K562 (cell line): ENCODE measurements around the gene SEC14L2. TPM values are rescaled to one million over a fixed set of nuclear protein-coding genes. Genes with fewer than 3 reads are reported as not detected.
A peak's percentile ranks its signal among the peaks of the same experiment; 100 is the strongest.

Source experiments
- BHLHE40 ChIP-seq: IDR thresholded peaks from 2 replicates; pipeline ENCODE4 v1.6.1; 2011; ENCODE audit warnings: low read length, improper control_type of control experiment
- CHD1 ChIP-seq: fragments of 200-600 bp; sonication (generic); IDR thresholded peaks from one replicate; pipeline ENCODE4 v1.6.1; 2012; ENCODE audit warnings: mild to moderate bottlenecking, moderate library complexity, low read length, inconsistent platforms
- GATAD2B ChIP-seq: fragments of 450-650 bp; IDR thresholded peaks from 2 replicates; pipeline ENCODE4 v1.6.1; 2017; ENCODE audit warnings: mild to moderate bottlenecking, borderline replicate concordance
- GTF2B ChIP-seq: IDR thresholded peaks from 2 replicates; pipeline ENCODE4 v1.6.1; 2011; ENCODE audit not compliant: insufficient read length; ENCODE audit errors: extremely low read depth
- HOMEZ ChIP-seq: fragments of 250-450 bp; sonication (Bioruptor Pico); IDR thresholded peaks from 2 replicates; pipeline ENCODE4 v1.4.0; 2020; ENCODE audit warnings: mild to moderate bottlenecking, moderate library complexity
- KLF16 ChIP-seq: IDR thresholded peaks from 2 replicates; pipeline ENCODE4 v1.6.1; 2016; ENCODE audit warnings: antibody characterized with exemption
- MCM7 ChIP-seq, 2 experiments: fragments of 450-650 bp; IDR thresholded peaks; 2 replicates each; pipeline ENCODE4 v1.6.1; 2016 to 2018
- PBX2 ChIP-seq, 2 experiments: IDR thresholded peaks in 1 of 2; conservative IDR thresholded peaks in 1 of 2; 2 replicates each; pipeline ENCODE4 v1.6.1; 2016; ENCODE audit warnings: low read depth in 2 of 2, mild to moderate bottlenecking in 1 of 2, missing compliant biosample characterization in 1 of 2, missing genetic modification characterization in 1 of 2, moderate library complexity in 1 of 2
- RCOR1 ChIP-seq, 2 experiments: IDR thresholded peaks; 2 replicates each; pipeline ENCODE4 v1.6.1; 2012; ENCODE audit warnings: low read depth in 2 of 2, low read length in 2 of 2, borderline replicate concordance in 1 of 2, improper control_type of control experiment in 1 of 2
- SNIP1 ChIP-seq: fragments of 450-650 bp; IDR thresholded peaks from 2 replicates; pipeline ENCODE4 v1.7.1; 2017; ENCODE audit warnings: low read depth, mild to moderate bottlenecking
- SOX6 ChIP-seq: fragments of 450-650 bp; IDR thresholded peaks from 2 replicates; pipeline ENCODE4 v1.6.1; 2014; ENCODE audit warnings: mild to moderate bottlenecking
- STAT5A ChIP-seq: IDR thresholded peaks from 2 replicates; pipeline ENCODE4 v1.6.1; 2012; ENCODE audit warnings: low read length, inconsistent platforms, borderline replicate concordance
- TAF15 ChIP-seq: fragments of 200-400 bp; formaldehyde crosslinking; IDR thresholded peaks from 2 replicates; pipeline ENCODE4 v1.6.1; 2017; ENCODE audit warnings: mild to moderate bottlenecking, low read depth, low read length, moderate library complexity
- TEAD2 ChIP-seq: fragments of 450-650 bp; IDR thresholded peaks from 2 replicates; pipeline ENCODE4 v1.6.1; 2016; ENCODE audit warnings: missing genetic modification characterization, control low read depth, missing compliant biosample characterization
- U2AF1 ChIP-seq: fragments of 200-400 bp; formaldehyde crosslinking; optimal IDR thresholded peaks from 2 replicates; pipeline ENCODE3; 2017; ENCODE audit warnings: mild to moderate bottlenecking, low read depth, low read length, moderate library complexity
- ZBTB8A ChIP-seq: fragments of 450-650 bp; IDR thresholded peaks from 2 replicates; pipeline ENCODE4 v1.6.1; 2018; ENCODE audit warnings: mild to moderate bottlenecking, moderate library complexity; ENCODE audit not compliant: partially characterized antibody
- ZEB2 ChIP-seq: fragments of 450-650 bp; IDR thresholded peaks from 2 replicates; pipeline ENCODE4 v1.6.1; 2016
- ZNF175 ChIP-seq: fragments of 200-800 bp; sonication (Bioruptor generic); IDR thresholded peaks from 2 replicates; pipeline ENCODE4 v1.6.1; 2016; ENCODE audit warnings: low read depth, mild to moderate bottlenecking, missing genetic modification characterization, missing compliant biosample characterization
- ZNF699 ChIP-seq: fragments of 250-450 bp; sonication (Bioruptor Pico); IDR thresholded peaks from 2 replicates; pipeline ENCODE4 v1.8.0; 2021; ENCODE audit warnings: mild to moderate bottlenecking, moderate library complexity; ENCODE audit not compliant: insufficient replicate concordance
- polyA plus RNA-seq, 8 experiments: library from polyadenylated mRNA; depleted of rRNA in 4 of 8; stranded (reverse) in 5 of 8; unstranded in 3 of 8; fragments of >200 nt; fragmentation: Nextera tagmentation in 2 of 8; fragmentation: Illumina TruSeq in 1 of 8; extraction: Ambion mirVana in 2 of 8; extraction: Trizol in 1 of 8; gene quantifications; 2 replicates each; pipeline versions ENCODE4 v1.2.1 to v1.2.3, GENCODE V29; 2011 to 2014; ENCODE audit warnings: inconsistent platforms in 1 of 8, missing spikeins in 1 of 8
- total RNA-seq, 7 experiments: library from RNA; depleted of rRNA in 6 of 7; stranded (reverse); fragments of >200 nt in 6 of 7; fragmentation: Illumina TruSeq in 2 of 7; extraction: Trizol in 2 of 7; gene quantifications; 2 replicates each; pipeline versions ENCODE4 v1.2.1 to v1.2.3, GENCODE V29; 2011 to 2021; ENCODE audit warnings: low replicate concordance in 1 of 7
- TF ChIP-seq, protein P1 (sequence below): fragments of 450-650 bp; IDR thresholded peaks from 2 replicates; pipeline ENCODE4 v1.6.1; 2018; ENCODE audit warnings: mild to moderate bottlenecking, low read depth; ENCODE audit not compliant: partially characterized antibody
- TF ChIP-seq, protein P2 (sequence below): fragments of 250-450 bp; sonication (Bioruptor Pico); IDR thresholded peaks from 2 replicates; pipeline ENCODE4 v1.4.0; 2020; ENCODE audit warnings: mild to moderate bottlenecking

Gene SEC14L2
- total and polyA plus RNA-seq, 9 of the 15 experiments (the other 6 are each of a cell fraction or from before 2014, with no cell fraction given), result 0.03 to 0.17 (median 0.10) TPM

DNA sequence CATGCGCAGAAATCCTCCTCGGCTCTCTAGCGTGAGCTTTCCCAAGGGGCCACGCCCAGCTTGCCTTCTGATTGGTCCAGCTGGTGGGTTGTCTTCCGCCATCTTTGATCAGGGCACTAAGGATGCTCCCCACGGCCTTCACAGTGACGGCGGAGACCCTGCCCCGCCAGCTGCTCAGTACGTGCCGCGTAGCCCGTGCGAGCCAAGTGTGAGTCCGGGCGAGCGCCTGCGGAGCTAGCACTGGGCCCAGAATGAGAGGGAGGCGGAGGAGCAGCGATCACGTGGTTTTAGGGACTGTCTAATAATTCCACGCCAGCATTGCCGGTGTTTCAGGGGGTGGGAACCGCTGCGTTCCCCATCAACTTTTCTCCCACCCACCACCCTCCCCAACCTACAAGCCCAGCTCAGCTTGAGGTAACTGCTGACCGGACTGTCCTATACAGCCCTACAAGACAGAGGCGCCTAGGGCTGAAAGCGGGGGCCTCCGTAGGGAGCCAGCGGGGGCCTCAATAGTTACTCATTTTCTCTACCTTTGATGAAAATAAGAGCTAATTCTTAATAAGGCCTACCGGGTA lies 27.2 kb downstream of the SEC14L2 start (continued):
- TF ChIP-seq GTF2B (no peak), SOX6 (0 out of 2 replicates have a peak, but pooled peaks have one; percentile 33), MCM7 (IDR thresholded peaks at IDR 0.05) (no peak), HOMEZ (CRISPR knock-in tag) (no peak), STAT5A (no peak), KLF16 (no peak), RCOR1 (IDR thresholded peaks at IDR 0.05; ENCODE audit: borderline replicate concordance in 1 of 2, low read depth in 2 of 2, low read length in 2 of 2) (peak in 1 of 2 experiments; percentile 78; a peak in 2 of 4 replicates), TAF15 (no peak), ZBTB8A (no peak), U2AF1 (no peak), PBX2 (CRISPR knock-in tag; IDR thresholded peaks at IDR 0.05; ENCODE audit: low read depth) (no peak), PBX2 (tag; conservative IDR thresholded peaks at IDR 0.05; ENCODE audit: low read depth) (no peak), GATAD2B (no peak), SNIP1 (no peak), CHD1 (no peak), TEAD2 (no peak), ZNF175 (CRISPR knock-in tag) (no peak), BHLHE40 (peak; percentile 95), ZNF699 (CRISPR knock-in tag) (no peak), ZEB2 (no peak)
- TF ChIP-seq, protein P1, sequence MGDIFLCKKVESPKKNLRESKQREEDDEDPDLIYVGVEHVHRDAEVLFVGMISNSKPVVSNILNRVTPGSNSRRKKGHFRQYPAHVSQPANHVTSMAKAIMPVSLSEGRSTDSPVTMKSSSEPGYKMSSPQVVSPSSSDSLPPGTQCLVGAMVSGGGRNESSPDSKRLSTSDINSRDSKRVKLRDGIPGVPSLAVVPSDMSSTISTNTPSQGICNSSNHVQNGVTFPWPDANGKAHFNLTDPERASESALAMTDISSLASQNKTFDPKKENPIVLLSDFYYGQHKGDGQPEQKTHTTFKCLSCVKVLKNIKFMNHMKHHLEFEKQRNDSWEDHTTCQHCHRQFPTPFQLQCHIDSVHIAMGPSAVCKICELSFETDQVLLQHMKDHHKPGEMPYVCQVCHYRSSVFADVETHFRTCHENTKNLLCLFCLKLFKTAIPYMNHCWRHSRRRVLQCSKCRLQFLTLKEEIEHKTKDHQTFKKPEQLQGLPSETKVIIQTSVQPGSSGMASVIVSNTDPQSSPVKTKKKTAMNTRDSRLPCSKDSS, result no peak
- TF ChIP-seq, protein P2, sequence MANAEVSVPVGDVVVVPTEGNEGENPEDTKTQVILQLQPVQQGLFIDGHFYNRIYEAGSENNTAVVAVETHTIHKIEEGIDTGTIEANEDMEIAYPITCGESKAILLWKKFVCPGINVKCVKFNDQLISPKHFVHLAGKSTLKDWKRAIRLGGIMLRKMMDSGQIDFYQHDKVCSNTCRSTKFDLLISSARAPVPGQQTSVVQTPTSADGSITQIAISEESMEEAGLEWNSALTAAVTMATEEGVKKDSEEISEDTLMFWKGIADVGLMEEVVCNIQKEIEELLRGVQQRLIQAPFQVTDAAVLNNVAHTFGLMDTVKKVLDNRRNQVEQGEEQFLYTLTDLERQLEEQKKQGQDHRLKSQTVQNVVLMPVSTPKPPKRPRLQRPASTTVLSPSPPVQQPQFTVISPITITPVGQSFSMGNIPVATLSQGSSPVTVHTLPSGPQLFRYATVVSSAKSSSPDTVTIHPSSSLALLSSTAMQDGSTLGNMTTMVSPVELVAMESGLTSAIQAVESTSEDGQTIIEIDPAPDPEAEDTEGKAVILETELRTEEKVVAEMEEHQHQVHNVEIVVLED (CRISPR knock-in tag), result peak; percentile 93
